Measurements from ENCODE around the gene BTBD9.

The BTBD9 gene

DNA sequence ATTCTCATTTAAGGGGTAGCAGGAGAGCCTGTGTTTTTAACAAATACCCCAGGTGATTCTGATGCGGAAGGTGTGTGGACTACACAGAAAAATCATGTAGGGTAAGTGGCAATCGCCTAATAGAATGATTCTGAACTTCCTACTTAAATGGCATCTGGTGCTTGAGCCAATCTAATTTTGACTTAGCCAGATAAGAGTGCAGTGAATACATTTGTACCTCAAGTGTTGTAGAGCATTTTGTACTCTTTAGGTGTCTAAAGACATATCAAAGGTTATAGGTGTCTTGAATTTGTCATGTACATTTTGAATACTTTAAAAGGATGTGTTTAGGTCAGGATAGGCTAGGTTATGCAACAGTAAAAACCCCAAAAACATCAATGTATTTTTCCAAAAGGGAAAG is 10.0 kb upstream of the BTBD9 start:
- TF ChIP-seq, protein P1, sequence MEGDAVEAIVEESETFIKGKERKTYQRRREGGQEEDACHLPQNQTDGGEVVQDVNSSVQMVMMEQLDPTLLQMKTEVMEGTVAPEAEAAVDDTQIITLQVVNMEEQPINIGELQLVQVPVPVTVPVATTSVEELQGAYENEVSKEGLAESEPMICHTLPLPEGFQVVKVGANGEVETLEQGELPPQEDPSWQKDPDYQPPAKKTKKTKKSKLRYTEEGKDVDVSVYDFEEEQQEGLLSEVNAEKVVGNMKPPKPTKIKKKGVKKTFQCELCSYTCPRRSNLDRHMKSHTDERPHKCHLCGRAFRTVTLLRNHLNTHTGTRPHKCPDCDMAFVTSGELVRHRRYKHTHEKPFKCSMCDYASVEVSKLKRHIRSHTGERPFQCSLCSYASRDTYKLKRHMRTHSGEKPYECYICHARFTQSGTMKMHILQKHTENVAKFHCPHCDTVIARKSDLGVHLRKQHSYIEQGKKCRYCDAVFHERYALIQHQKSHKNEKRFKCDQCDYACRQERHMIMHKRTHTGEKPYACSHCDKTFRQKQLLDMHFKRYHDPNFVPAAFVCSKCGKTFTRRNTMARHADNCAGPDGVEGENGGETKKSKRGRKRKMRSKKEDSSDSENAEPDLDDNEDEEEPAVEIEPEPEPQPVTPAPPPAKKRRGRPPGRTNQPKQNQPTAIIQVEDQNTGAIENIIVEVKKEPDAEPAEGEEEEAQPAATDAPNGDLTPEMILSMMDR (conservative IDR thresholded peaks at IDR 0.05; ENCODE audit: low read depth, low read length), result no peak
- H3K4me3 ChIP-seq (ENCODE audit: low read length), result no peak overlapping the region
- no peak for DNase-seq (ENCODE audit: low read depth)

DNA sequence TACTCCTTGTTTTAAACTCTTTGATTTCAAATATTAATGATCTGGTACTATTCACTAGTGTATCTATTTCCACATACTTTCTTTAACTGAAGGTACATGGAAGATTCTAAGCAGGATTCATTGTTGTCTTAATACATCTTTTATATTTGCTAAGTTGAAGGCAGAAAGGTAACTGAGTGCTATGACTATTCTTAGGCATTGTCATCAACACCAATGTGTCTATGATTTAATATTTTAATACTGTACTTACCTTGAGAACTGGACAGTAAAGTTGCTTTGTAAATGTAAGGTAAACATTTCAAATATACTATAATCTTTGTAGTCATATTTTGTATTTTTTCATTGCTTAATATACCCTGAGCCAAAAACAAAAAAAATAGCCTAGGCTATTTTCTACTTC is 8.9 kb upstream of the BTBD9 start:
- no peak for DNase-seq (ENCODE audit: low read depth)
- TF ChIP-seq, protein P1 (conservative IDR thresholded peaks at IDR 0.05; ENCODE audit: low read depth, low read length), result no peak
- H3K4me3 ChIP-seq (ENCODE audit: low read length), result no peak overlapping the region

DNA sequence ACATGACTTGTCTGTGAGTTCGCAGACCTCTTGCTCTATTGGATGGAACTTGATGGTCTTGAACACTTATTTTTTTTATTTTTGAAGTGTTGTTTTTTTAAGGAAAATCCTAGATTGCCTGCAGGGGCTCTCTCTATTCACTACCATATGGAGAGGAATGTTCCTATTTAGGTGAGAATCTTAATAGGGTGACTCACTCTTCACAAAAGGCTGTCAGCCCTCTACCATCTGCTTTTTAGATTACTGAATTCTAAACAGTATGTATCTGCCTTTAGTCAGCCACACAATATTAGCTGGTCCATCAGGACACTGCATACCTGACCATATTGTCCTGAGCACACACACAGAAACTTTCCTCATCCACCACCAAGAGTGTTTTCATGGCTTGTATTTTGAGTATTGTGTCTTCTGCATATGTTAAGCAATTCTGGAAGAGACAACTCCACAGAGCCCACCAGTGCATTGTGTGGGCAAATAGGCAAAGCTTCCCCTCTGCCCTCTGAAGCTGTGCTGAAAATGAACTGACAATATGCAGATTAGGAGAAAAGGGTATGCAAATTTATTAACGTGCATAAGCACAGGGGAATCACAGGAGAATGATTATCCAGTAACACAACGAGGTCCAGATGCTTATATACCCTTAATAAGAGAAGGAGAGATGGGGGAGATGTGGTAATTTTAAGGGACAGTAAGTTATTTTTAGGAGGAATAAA is 6.6 kb upstream of the BTBD9 start:
- H3K4me3 ChIP-seq (ENCODE audit: low read length), result no peak overlapping the region
- DNase-seq (ENCODE audit: low read depth), result no peak
- TF ChIP-seq, protein P1 (conservative IDR thresholded peaks at IDR 0.05; ENCODE audit: low read depth, low read length), result no peak

DNA sequence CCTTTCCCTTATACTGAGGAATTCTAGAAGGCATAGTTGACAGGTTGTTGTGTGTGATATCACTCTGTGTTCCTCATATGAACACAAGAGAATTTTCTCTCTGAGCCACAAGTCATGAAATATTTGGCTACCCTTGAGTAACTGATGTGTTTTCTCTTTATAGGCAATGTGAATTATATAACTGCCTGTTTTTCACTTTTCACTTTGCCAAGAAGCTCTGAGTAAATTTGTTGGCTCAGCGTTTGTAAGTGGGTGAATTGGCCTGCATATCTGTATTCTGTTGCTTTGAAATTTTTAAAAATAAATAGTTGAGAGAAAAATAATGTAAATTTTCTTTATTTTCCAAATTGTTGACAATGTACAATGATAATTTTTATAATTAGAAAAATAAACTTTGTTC is 5.2 kb upstream of the BTBD9 start:
- H3K4me3 ChIP-seq (ENCODE audit: low read length), result no peak overlapping the region
- DNase-seq (ENCODE audit: low read depth), result no peak
- TF ChIP-seq, protein P1 (conservative IDR thresholded peaks at IDR 0.05; ENCODE audit: low read depth, low read length), result no peak

DNA sequence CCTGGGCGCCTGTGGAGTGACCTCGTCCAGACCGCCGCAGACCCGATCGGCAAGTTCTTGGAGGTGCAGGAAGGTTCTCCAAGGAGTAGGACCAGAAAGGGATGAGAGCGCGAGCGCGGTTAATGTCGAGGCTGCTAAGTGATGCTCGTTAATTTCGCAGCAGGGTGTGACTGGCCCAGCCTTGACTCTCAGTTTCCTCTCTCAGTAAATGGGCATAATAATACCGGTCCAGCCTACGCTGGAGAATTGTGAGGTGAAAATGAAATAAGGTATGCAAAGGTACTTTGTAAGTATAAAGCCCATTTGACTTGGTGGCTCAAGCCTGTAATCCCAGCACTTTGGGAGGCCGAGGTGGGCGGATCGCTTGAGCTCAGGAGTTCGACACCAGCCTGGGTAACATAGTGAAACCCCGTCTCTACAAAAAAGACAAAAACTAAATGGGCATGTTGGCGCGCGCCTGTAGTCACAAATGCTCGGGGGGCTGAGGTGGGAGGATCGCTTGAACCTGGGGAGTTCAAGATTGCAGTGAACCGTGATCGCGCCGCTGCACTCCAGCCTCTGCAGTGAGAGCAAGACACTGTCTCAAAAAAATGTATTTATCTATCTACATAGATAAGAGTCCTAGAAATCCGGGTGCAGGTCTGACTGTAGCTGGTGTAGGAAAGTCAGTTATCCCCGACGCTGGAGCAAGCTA is 634 bp upstream of the BTBD9 start:
- TF ChIP-seq, protein P1 (conservative IDR thresholded peaks at IDR 0.05; ENCODE audit: low read depth, low read length), result no peak
- no peak for DNase-seq (ENCODE audit: low read depth)
- peak overlapping the region; percentile 93 for H3K4me3 ChIP-seq (ENCODE audit: low read length)

DNA sequence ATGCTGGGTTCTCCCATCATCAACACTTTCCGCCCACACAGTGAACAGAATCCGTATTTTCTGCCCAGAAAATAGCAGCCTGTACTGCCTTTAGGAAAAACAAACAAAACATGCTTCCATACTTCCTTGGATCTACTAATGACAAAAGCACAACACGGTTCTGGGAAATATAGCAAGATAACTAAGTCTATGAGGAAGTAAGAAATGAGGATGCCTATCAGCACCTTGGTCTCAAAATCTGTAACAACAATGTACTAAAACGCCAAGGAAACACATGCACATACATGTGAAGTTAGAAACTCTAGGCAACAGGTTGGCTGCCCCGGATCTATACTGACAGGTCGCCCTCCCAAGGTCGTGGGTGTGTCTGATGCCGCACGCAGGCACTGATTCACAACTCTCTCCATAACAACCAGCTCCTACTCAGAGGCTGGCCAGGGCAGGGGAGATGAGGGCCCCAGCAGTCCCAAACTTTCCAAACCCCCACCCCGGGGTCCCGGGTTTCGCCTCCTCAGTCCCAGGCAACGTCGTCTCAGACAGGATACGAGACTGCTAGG is 710 bp downstream of the BTBD9 start:
- peak overlapping the region; percentile 93 for H3K4me3 ChIP-seq (ENCODE audit: low read length)
- DNase-seq (ENCODE audit: low read depth), result no peak
- TF ChIP-seq, protein P1 (conservative IDR thresholded peaks at IDR 0.05; ENCODE audit: low read depth, low read length), result no peak

Data from retinal pigment epithelial cell (primary cell).